Keratinocyte (primary cell): ENCODE data around the gene TSFM. TPM values are rescaled to one million over a fixed set of nuclear protein-coding genes. Genes with fewer than 3 reads are reported as not detected.

ENCODE experiments used
- DNase-seq: peaks from one replicate; pipeline ENCODE4 v3.0.0-alpha.2; 2011; ENCODE audit warnings: low read depth, missing footprints, low spot score
- FAIRE-seq: peaks from 2 replicates; lab custom pipeline; 2011; peaks lifted over from hg19 to GRCh38; lab: Jason Lieb, UNC
- H2AFZ ChIP-seq: 2 replicates; pipeline ENCODE4 v1.6.0; 2012; ENCODE audit warnings: low read length, control low read depth, inconsistent platforms; ENCODE audit not compliant: control insufficient read depth
- H3K27ac ChIP-seq: 2 replicates; pipeline ENCODE4 v1.5.1; 2011; ENCODE audit warnings: low read length; ENCODE audit not compliant: control insufficient read depth, insufficient read depth
- H3K27me3 ChIP-seq: 3 replicates; pipeline ENCODE4 v1.6.0; 2011; ENCODE audit warnings: low read length; ENCODE audit not compliant: control insufficient read depth, insufficient read depth; ENCODE audit errors: extremely low read depth
- H3K36me3 ChIP-seq, 2 experiments: 2 replicates in 1 of 2; 3 replicates in 1 of 2; pipeline ENCODE4 v1.5.1; 2011; ENCODE audit warnings: low read length in 2 of 2, mild to moderate bottlenecking in 1 of 2; ENCODE audit not compliant: control insufficient read depth in 2 of 2, insufficient read depth in 2 of 2; ENCODE audit errors: extremely low read depth in 1 of 2
- H3K4me1 ChIP-seq: 3 replicates; pipeline ENCODE4 v1.5.1; 2011; ENCODE audit warnings: low read length; ENCODE audit not compliant: control insufficient read depth, insufficient read depth; ENCODE audit errors: extremely low read depth
- H3K4me2 ChIP-seq: 3 replicates; pipeline ENCODE4 v1.6.0; 2011; ENCODE audit warnings: low read depth, low read length; ENCODE audit not compliant: control insufficient read depth, insufficient read depth; ENCODE audit errors: extremely low read depth
- H3K4me3 ChIP-seq, 3 experiments: fragments of 200-600 bp in 1 of 3; sonication (generic) in 1 of 3; 2 replicates in 2 of 3; 3 replicates in 1 of 3; pipeline ENCODE4 v1.5.1; 2011 to 2016; ENCODE audit warnings: low read length in 3 of 3, mild to moderate bottlenecking in 3 of 3, control low read depth in 2 of 3, inconsistent platforms in 1 of 3, low read depth in 1 of 3, mixed read lengths in 1 of 3, mixed run types in 1 of 3, moderate library complexity in 1 of 3; ENCODE audit not compliant: control insufficient read depth in 2 of 3, insufficient read depth in 2 of 3; ENCODE audit errors: extremely low read depth in 1 of 3
- H3K79me2 ChIP-seq: 2 replicates; pipeline ENCODE4 v1.6.0; 2012; ENCODE audit warnings: low read length; ENCODE audit not compliant: control insufficient read depth, insufficient read depth
- H3K9ac ChIP-seq: 3 replicates; pipeline ENCODE4 v1.6.0; 2011; ENCODE audit warnings: low read length; ENCODE audit not compliant: control insufficient read depth, insufficient read depth; ENCODE audit errors: extremely low read depth
- H3K9me1 ChIP-seq: 3 replicates; pipeline ENCODE4 v1.6.0; 2011; ENCODE audit warnings: low read length; ENCODE audit not compliant: control insufficient read depth, insufficient read depth; ENCODE audit errors: extremely low read depth
- H3K9me3 ChIP-seq: 2 replicates; pipeline ENCODE4 v1.5.1; 2012; ENCODE audit warnings: low read depth, low read length; ENCODE audit not compliant: control insufficient read depth
- H4K20me1 ChIP-seq: 3 replicates; pipeline ENCODE4 v1.6.0; 2011; ENCODE audit warnings: low read length; ENCODE audit not compliant: control insufficient read depth, insufficient read depth; ENCODE audit errors: extremely low read depth
- EZH2 ChIP-seq: IDR thresholded peaks from one replicate; pipeline ENCODE4 v1.6.1; 2012; ENCODE audit warnings: inconsistent platforms, mild to moderate bottlenecking, low read length, moderate library complexity
- dilution Hi-C: fragments of 300-500 bp; cut with MboI; formaldehyde crosslinking; loops from one replicate; pipeline ENCODE4 v1.7.0; 2020; ENCODE audit warnings: low sequenced_read_pairs; ENCODE audit not compliant: extremely low pct_ligation_motif_present
- polyA plus RNA-seq, 5 experiments: library from polyadenylated mRNA; depleted of rRNA in 3 of 5; stranded (reverse) in 3 of 5; stranded (forward) in 1 of 5; unstranded in 1 of 5; fragments of >200 nt; gene quantifications; 1 replicate in 1 of 5; 2 replicates in 3 of 5; 3 replicates in 1 of 5; pipeline versions ENCODE4 v1.2.1 to v1.2.3, GENCODE V29; 2011 to 2012; ENCODE audit warnings: missing spikeins in 2 of 5, low read depth in 1 of 5, low replicate concordance in 1 of 5
- TF ChIP-seq, protein P1 (sequence below), 3 experiments: IDR thresholded peaks in 1 of 3; conservative IDR thresholded peaks in 1 of 3; optimal IDR thresholded peaks in 1 of 3; 2 replicates in 2 of 3; 3 replicates in 1 of 3; pipeline versions ENCODE3 to v1.5.1; 2011; ENCODE audit warnings: low read length in 3 of 3, mild to moderate bottlenecking in 3 of 3, moderate library complexity in 2 of 3, control low read depth in 1 of 3, inconsistent platforms in 1 of 3; ENCODE audit not compliant: insufficient read depth in 2 of 3; ENCODE audit errors: extremely low read depth in 1 of 3

The TSFM gene
- polyA plus RNA-seq, 1 donor (not counting 4 experiments of a cell fraction or from before 2014, with no cell fraction given): 30.5 TPM

GRCh38 chr12:57755454-57756372 is 26.9 kb upstream of the TSFM start:
- Histone ChIP-seq H3K79me2 (peaks cover 13% of the 10 kb centered on the region), H3K36me3 (peaks cover 13 to 29% of the 10 kb centered on the region in 2 experiments), H3K4me1 (peaks cover 37% of the 10 kb centered on the region), H3K9me1 (no peaks in the 10 kb centered on the region), H3K4me2 (peak overlapping the region; percentile 78), H2AFZ (no peak overlapping the region), H3K27ac (no peak overlapping the region), H3K4me3 (peak overlapping the region; percentile 56 to 73 (median 69)), H3K9ac (peak overlapping the region; percentile 58), H3K9me3 (no peaks in the 10 kb centered on the region), H4K20me1 (peaks cover 7% of the 10 kb centered on the region), H3K27me3 (no peaks in the 10 kb centered on the region)
- no peak for DNase-seq
- FAIRE-seq: no peak
- dilution Hi-C loops: no loop called here
- TF ChIP-seq EZH2: no peak
- TF ChIP-seq, protein P1, sequence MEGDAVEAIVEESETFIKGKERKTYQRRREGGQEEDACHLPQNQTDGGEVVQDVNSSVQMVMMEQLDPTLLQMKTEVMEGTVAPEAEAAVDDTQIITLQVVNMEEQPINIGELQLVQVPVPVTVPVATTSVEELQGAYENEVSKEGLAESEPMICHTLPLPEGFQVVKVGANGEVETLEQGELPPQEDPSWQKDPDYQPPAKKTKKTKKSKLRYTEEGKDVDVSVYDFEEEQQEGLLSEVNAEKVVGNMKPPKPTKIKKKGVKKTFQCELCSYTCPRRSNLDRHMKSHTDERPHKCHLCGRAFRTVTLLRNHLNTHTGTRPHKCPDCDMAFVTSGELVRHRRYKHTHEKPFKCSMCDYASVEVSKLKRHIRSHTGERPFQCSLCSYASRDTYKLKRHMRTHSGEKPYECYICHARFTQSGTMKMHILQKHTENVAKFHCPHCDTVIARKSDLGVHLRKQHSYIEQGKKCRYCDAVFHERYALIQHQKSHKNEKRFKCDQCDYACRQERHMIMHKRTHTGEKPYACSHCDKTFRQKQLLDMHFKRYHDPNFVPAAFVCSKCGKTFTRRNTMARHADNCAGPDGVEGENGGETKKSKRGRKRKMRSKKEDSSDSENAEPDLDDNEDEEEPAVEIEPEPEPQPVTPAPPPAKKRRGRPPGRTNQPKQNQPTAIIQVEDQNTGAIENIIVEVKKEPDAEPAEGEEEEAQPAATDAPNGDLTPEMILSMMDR (optimal IDR thresholded peaks at IDR 0.05 in 1 of 3, IDR thresholded peaks at IDR 0.05 in 1 of 3, conservative IDR thresholded peaks at IDR 0.05 in 1 of 3; ENCODE audit: extremely low read depth in 1 of 3, insufficient read depth in 2 of 3, low read length in 3 of 3): no peak

GRCh38 chr12:57756406-57757341 is 25.9 kb upstream of the TSFM start:
- FAIRE-seq: no peak
- Histone ChIP-seq H3K4me1 (peaks cover 29% of the 10 kb centered on the region), H3K4me2 (peak overlapping the region; percentile 78), H3K4me3 (peak overlapping the region; percentile 56 to 73 (median 69)), H3K9ac (peak overlapping the region; percentile 58), H2AFZ (no peak overlapping the region), H3K27ac (no peak overlapping the region), H3K27me3 (no peaks in the 10 kb centered on the region), H3K79me2 (peaks cover 3% of the 10 kb centered on the region), H3K36me3 (peaks cover 21 to 27% of the 10 kb centered on the region in 2 experiments), H3K9me1 (no peaks in the 10 kb centered on the region), H4K20me1 (peaks cover 7% of the 10 kb centered on the region), H3K9me3 (no peaks in the 10 kb centered on the region)
- no peak for DNase-seq
- TF ChIP-seq EZH2: no peak
- TF ChIP-seq, protein P1 (optimal IDR thresholded peaks at IDR 0.05 in 1 of 3, IDR thresholded peaks at IDR 0.05 in 1 of 3, conservative IDR thresholded peaks at IDR 0.05 in 1 of 3; ENCODE audit: extremely low read depth in 1 of 3, insufficient read depth in 2 of 3, low read length in 3 of 3): peak; percentile 71 to 88 (median 86)
- dilution Hi-C loops: no loop called here
